ENCODE results near the gene NME3.

NME3 gene

GRCh38 chr16:1768061-1768766 lies 3.1 kb downstream of the NME3 start:
- DNase-seq, result no peak

- no peak for DNase-seq
Measured at GRCh38 chr16:1767116-1767994, 4.0 kb downstream of the NME3 start.

GRCh38 chr16:1766701-1767100 lies 4.6 kb downstream of the NME3 start:
- no peak for DNase-seq

GRCh38 chr16:1766231-1766630 lies 5.1 kb downstream of the NME3 start:
- no peak for DNase-seq

- no peak for DNase-seq
Measured at GRCh38 chr16:1765826-1766225, 5.5 kb downstream of the NME3 start.

- DNase-seq, result no peak
Measured at GRCh38 chr16:1764971-1765370, 6.4 kb downstream of the NME3 start.

- DNase-seq, result no peak
Measured at GRCh38 chr16:1763521-1764511, 7.5 kb downstream of the NME3 start.

GRCh38 chr16:1762879-1763520 lies 8.3 kb downstream of the NME3 start:
- DNase-seq, result no peak

- no peak for DNase-seq
Measured at GRCh38 chr16:1762196-1762878, 9.0 kb downstream of the NME3 start.

GRCh38 chr16:1761751-1762150 lies 9.6 kb downstream of the NME3 start:
- DNase-seq, result no peak

- DNase-seq, result no peak
Measured at GRCh38 chr16:1760911-1761310, 10.4 kb downstream of the NME3 start.

GRCh38 chr16:1759511-1759910 lies 11.8 kb downstream of the NME3 start:
- no peak for DNase-seq

GRCh38 chr16:1758923-1759322 lies 12.4 kb downstream of the NME3 start:
- DNase-seq, result no peak

GRCh38 chr16:1757714-1758461 lies 13.5 kb downstream of the NME3 start:
- DNase-seq, result no peak

- DNase-seq, result no peak
Measured at GRCh38 chr16:1754204-1754603, 17.1 kb downstream of the NME3 start.

GRCh38 chr16:1752853-1753252 lies 18.5 kb downstream of the NME3 start:
- DNase-seq, result no peak

GRCh38 chr16:1751946-1752345 lies 19.4 kb downstream of the NME3 start:
- DNase-seq, result no peak

- peak; percentile 25 for DNase-seq
Measured at GRCh38 chr16:1749152-1750117, 21.9 kb downstream of the NME3 start.

- no peak for DNase-seq
Measured at GRCh38 chr16:1747934-1748333, 23.4 kb downstream of the NME3 start.

- peak; percentile 18 for DNase-seq
Measured at GRCh38 chr16:1746693-1747195, 24.6 kb downstream of the NME3 start.
